Sigmoid colon (tissue), 4 donors: ENCODE data around the gene PDE9A.

Experiments used
- EP300 ChIP-seq, 4 donors: sonication (generic); formaldehyde crosslinking; IDR thresholded peaks; one replicate each; pipeline ENCODE4 v1.6.1; 2017; ENCODE audit warnings: antibody characterized with exemption in 4 of 4
- TF ChIP-seq, protein P1 (sequence below), 4 experiments: fragments of 450-650 bp in 3 of 4; fragments of 200-600 bp in 1 of 4; IDR thresholded peaks; one replicate each; pipeline ENCODE4 v1.5.1; 2016 to 2019; ENCODE audit warnings: antibody characterized with exemption in 4 of 4, mild to moderate bottlenecking in 3 of 4, moderate library complexity in 2 of 4

GRCh38 chr21:42661688-42662429, 8.4 kb downstream of the PDE9A start:
- TF ChIP-seq, protein P1, sequence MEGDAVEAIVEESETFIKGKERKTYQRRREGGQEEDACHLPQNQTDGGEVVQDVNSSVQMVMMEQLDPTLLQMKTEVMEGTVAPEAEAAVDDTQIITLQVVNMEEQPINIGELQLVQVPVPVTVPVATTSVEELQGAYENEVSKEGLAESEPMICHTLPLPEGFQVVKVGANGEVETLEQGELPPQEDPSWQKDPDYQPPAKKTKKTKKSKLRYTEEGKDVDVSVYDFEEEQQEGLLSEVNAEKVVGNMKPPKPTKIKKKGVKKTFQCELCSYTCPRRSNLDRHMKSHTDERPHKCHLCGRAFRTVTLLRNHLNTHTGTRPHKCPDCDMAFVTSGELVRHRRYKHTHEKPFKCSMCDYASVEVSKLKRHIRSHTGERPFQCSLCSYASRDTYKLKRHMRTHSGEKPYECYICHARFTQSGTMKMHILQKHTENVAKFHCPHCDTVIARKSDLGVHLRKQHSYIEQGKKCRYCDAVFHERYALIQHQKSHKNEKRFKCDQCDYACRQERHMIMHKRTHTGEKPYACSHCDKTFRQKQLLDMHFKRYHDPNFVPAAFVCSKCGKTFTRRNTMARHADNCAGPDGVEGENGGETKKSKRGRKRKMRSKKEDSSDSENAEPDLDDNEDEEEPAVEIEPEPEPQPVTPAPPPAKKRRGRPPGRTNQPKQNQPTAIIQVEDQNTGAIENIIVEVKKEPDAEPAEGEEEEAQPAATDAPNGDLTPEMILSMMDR (IDR thresholded peaks at IDR 0.05) = no peak
- TF ChIP-seq EP300 (IDR thresholded peaks at IDR 0.05) = no peak
